ENCODE results near the gene KCNH3.

DNA sequence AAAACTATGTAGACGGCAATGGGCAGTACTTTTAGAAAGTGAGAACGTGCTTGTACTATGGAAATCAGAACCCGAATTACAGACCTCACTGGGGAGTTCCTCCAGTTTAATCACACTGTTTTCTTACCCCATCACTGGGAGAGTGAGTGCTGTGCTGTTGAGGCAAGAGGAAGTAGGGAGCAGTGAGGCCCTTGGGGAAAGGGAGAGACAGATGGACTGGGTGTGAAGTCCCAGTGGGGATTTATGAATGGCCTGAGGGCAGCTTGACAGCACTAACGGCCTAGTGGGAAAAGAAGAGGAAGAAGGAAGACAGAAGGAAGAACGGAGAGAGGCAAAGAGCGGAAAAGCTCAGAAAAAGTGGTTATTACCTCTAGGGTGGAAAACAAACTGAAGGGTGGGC lies 23.4 kb downstream of the KCNH3 start:
- TF ChIP-seq POLR2A (IDR thresholded peaks at IDR 0.05; ENCODE audit: low read depth, low read length) (no peak), TAF1 (IDR thresholded peaks at IDR 0.05; ENCODE audit: borderline replicate concordance, low read depth, low read length) (no peak), POLR2AphosphoS5 (IDR thresholded peaks at IDR 0.05; ENCODE audit: low read depth, low read length) (no peak)
